Adrenal gland (tissue), 5 donors: ENCODE data around the gene LMF1.

Source experiments
- POLR2A ChIP-seq, 2 donors: fragments of 450-650 bp; IDR thresholded peaks; one replicate each; pipeline ENCODE4 v1.6.1; 2017; ENCODE audit warnings: antibody characterized with exemption in 2 of 2, mild to moderate bottlenecking in 2 of 2, moderate library complexity in 1 of 2
- TF ChIP-seq, protein P1 (sequence below), 6 experiments: fragments of 450-650 bp in 4 of 6; fragments of 200-600 bp in 2 of 6; sonication (generic) in 1 of 6; IDR thresholded peaks; 1 replicate in 5 of 6; 2 replicates in 1 of 6; pipeline versions ENCODE4 v1.5.1 to v1.8.0; 2016 to 2021; ENCODE audit warnings: antibody characterized with exemption in 6 of 6, mild to moderate bottlenecking in 2 of 6, moderate library complexity in 1 of 6
- donor health status: DM: no; HTN: no; CAD: no.

- TF ChIP-seq, protein P1, sequence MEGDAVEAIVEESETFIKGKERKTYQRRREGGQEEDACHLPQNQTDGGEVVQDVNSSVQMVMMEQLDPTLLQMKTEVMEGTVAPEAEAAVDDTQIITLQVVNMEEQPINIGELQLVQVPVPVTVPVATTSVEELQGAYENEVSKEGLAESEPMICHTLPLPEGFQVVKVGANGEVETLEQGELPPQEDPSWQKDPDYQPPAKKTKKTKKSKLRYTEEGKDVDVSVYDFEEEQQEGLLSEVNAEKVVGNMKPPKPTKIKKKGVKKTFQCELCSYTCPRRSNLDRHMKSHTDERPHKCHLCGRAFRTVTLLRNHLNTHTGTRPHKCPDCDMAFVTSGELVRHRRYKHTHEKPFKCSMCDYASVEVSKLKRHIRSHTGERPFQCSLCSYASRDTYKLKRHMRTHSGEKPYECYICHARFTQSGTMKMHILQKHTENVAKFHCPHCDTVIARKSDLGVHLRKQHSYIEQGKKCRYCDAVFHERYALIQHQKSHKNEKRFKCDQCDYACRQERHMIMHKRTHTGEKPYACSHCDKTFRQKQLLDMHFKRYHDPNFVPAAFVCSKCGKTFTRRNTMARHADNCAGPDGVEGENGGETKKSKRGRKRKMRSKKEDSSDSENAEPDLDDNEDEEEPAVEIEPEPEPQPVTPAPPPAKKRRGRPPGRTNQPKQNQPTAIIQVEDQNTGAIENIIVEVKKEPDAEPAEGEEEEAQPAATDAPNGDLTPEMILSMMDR (IDR thresholded peaks at IDR 0.05), result no peak
- no peak for TF ChIP-seq POLR2A (IDR thresholded peaks at IDR 0.05)
These were observed 80.0 kb downstream of the LMF1 start for GRCh38 chr16:890716-891352.
